ENCODE data around the gene GLUD1. TPM values are rescaled to one million over a fixed set of nuclear protein-coding genes. Genes with fewer than 3 reads are reported as not detected.
"Not testable (repeated sequence)": the region's sequence is repeated elsewhere in the genome, so short reads cannot be mapped to it uniquely, and the experiment has no call there.

Gene GLUD1
- total RNA-seq, 2 donors from 2014 or later: 154 to 437 TPM

- H3K4me3 ChIP-seq; H3K27ac ChIP-seq; DNase-seq (ENCODE audit: low spot score); H3K27me3 ChIP-seq (replicated peaks; ENCODE audit: insufficient read depth); H3K9me3 ChIP-seq; intact Hi-C loops (cut with DNase I); H3K36me3 ChIP-seq; H3K4me1 ChIP-seq (replicated peaks): not testable (repeated sequence)
- 88% methylated on average over 6 of the region's 6 CpGs for WGBS
These were observed 76.5 kb downstream of the GLUD1 start for GRCh38 chr10:87018127-87018526.

GRCh38 chr10:87014986-87015716 is 79.5 kb downstream of the GLUD1 start:
- H3K27ac ChIP-seq; H3K4me1 ChIP-seq (replicated peaks); DNase-seq (ENCODE audit: low spot score); H3K27me3 ChIP-seq (replicated peaks; ENCODE audit: insufficient read depth); H3K36me3 ChIP-seq; H3K9me3 ChIP-seq; H3K4me3 ChIP-seq; intact Hi-C loops (cut with DNase I): not testable (repeated sequence)
- WGBS: 91% methylated on average over 10 of the region's 10 CpGs

- H3K4me3 ChIP-seq; H3K4me1 ChIP-seq (replicated peaks); DNase-seq (ENCODE audit: low spot score); H3K9me3 ChIP-seq; H3K27ac ChIP-seq; H3K27me3 ChIP-seq (replicated peaks; ENCODE audit: insufficient read depth); H3K36me3 ChIP-seq; intact Hi-C loops (cut with DNase I): not testable (repeated sequence)
- WGBS: 35% methylated on average over 3 of the region's 3 CpGs
These were observed 81.1 kb downstream of the GLUD1 start for GRCh38 chr10:87013528-87013927.

GRCh38 chr10:87009134-87009696 is 85.4 kb downstream of the GLUD1 start:
- H3K36me3 ChIP-seq; intact Hi-C loops (cut with DNase I); DNase-seq (ENCODE audit: low spot score); H3K4me1 ChIP-seq (replicated peaks); H3K9me3 ChIP-seq; H3K27me3 ChIP-seq (replicated peaks; ENCODE audit: insufficient read depth); H3K4me3 ChIP-seq: not testable (repeated sequence)
- whole genome bisulfite sequencing: 94% methylated on average over 15 of the region's 18 CpGs
- peak overlapping the region in 1 of 2 donors; percentile 57 for H3K27ac ChIP-seq

- H3K36me3 ChIP-seq; H3K9me3 ChIP-seq; H3K27me3 ChIP-seq (replicated peaks; ENCODE audit: insufficient read depth); intact Hi-C loops (cut with DNase I); H3K4me1 ChIP-seq (replicated peaks); H3K4me3 ChIP-seq: not testable (repeated sequence)
- peak; percentile 77 for DNase-seq (ENCODE audit: low spot score)
- peak overlapping the region in 1 of 2 donors; percentile 57 for H3K27ac ChIP-seq
- 63% methylated on average over 7 of the region's 7 CpGs for WGBS
These were observed 86.3 kb downstream of the GLUD1 start for GRCh38 chr10:87008303-87008702.

- H3K4me3 ChIP-seq; intact Hi-C loops (cut with DNase I); H3K27ac ChIP-seq; H3K4me1 ChIP-seq (replicated peaks); H3K9me3 ChIP-seq; H3K36me3 ChIP-seq; H3K27me3 ChIP-seq (replicated peaks; ENCODE audit: insufficient read depth): not testable (repeated sequence)
- DNase-seq (ENCODE audit: low spot score): peak; percentile 24
- WGBS: 43% methylated on average over 6 of the region's 6 CpGs
These were observed 87.0 kb downstream of the GLUD1 start for GRCh38 chr10:87007674-87008073.

GRCh38 chr10:87007124-87007523 is 87.5 kb downstream of the GLUD1 start:
- 0% methylated on average over 1 of the region's 1 CpG for WGBS
- H3K27me3 ChIP-seq (replicated peaks; ENCODE audit: insufficient read depth); intact Hi-C loops (cut with DNase I): not testable (repeated sequence)

GRCh38 chr10:87000491-87000890 is 94.2 kb downstream of the GLUD1 start:
- whole genome bisulfite sequencing: 73% methylated on average over 3 of the region's 3 CpGs
- intact Hi-C loops (cut with DNase I): no loop called here
- no peaks in the 10 kb centered on the region for H3K36me3 ChIP-seq

More at GRCh38 chr10:87007124-87007523, 87.5 kb downstream of the GLUD1 start:
- not testable (repeated sequence) for H3K36me3 ChIP-seq; H3K9me3 ChIP-seq; H3K4me3 ChIP-seq; H3K4me1 ChIP-seq (replicated peaks)
- peak; percentile 20 for DNase-seq (ENCODE audit: low spot score)
- peak overlapping the region in 1 of 2 donors; percentile 64 for H3K27ac ChIP-seq

More at GRCh38 chr10:87000491-87000890, 94.2 kb downstream of the GLUD1 start:
- Histone ChIP-seq H3K9me3 (no peaks in the 10 kb centered on the region), H3K27ac (no peak overlapping the region), H3K4me1 (replicated peaks) (no peaks in the 10 kb centered on the region), H3K4me3 (no peak overlapping the region), H3K27me3 (replicated peaks; ENCODE audit: insufficient read depth) (no peaks in the 10 kb centered on the region)
- DNase-seq (ENCODE audit: low spot score): no peak
- TF ChIP-seq CTCF (IDR thresholded peaks at IDR 0.05) (no peak), POLR2A (IDR thresholded peaks at IDR 0.05) (no peak)

Small RNA genes within 50 kb of the gene (small RNA-seq; reads per million reads assigned to genes)
- gene AL136982.5 (0 reads per million in 2 donors), gene FAM25A (0 reads per million in 2 donors), gene RNU6-529P (0 reads per million in 2 donors)

Other genes with a start within 250 kb of the GLUD1 start
- 10 to 100 TPM; 24.6 to 26.1 TPM for gene MMRN2, start 137.2 kb downstream of the GLUD1 start, total RNA-seq
- 10 to 100 TPM; 38.5 to 46.6 TPM for gene SNCG, start 136.2 kb downstream of the GLUD1 start, total RNA-seq
- gene ADIRF, start 126.4 kb downstream of the GLUD1 start, total RNA-seq: 100 to 1,000 TPM; 128 to 347 TPM
- gene FAM25A, start 74.5 kb downstream of the GLUD1 start, total RNA-seq: not detected
- 10 to 100 TPM; 25.2 to 43.5 TPM for gene SHLD2, start 363 bp upstream of the GLUD1 start, total RNA-seq
- gene NUTM2A, start 130.6 kb upstream of the GLUD1 start, total RNA-seq: 1 to 10 TPM; 3.6 to 9.5 TPM